Right lung (tissue), 10 donors: Measurements from ENCODE around the gene PDLIM5. TPM values are rescaled to one million over a fixed set of nuclear protein-coding genes. Genes with fewer than 3 reads are reported as not detected.
"Not testable (repeated sequence)": the region's sequence is repeated elsewhere in the genome, so short reads cannot be mapped to it uniquely, and the experiment has no call there.

Experiments used
- DNase-seq, 2 donors: peaks; one replicate each; pipeline ENCODE4 v3.0.0-alpha.2; 2013
- long read RNA-seq, 8 donors: transcript quantifications; one replicate each; lab custom pipeline, GENCODE V29; 2026
- polyA plus RNA-seq, 5 donors: library from polyadenylated mRNA; unstranded; fragments of 120-200 nt; gene quantifications; one replicate each; pipeline versions ENCODE4 v1.2.1 to v1.2.3, GENCODE V29; 2013; ENCODE audit warnings: inconsistent platforms in 1 of 5, low replicate concordance in 1 of 5; ENCODE audit not compliant: insufficient read length in 5 of 5, insufficient read depth in 1 of 5

Gene PDLIM5
- 10 to 100 TPM; 19.1 to 21.9 (median 19.3) TPM for polyA plus RNA-seq
- long read RNA-seq, donor 1, partial matches to known transcripts, result 0 of 4 reads
- long read RNA-seq, donor 1, other reads (novel, unspliced or antisense), result 0 of 4 reads
- long read RNA-seq, donor 2, full-length matches to known transcripts, result 2 of 2 reads
- long read RNA-seq, donor 2, partial matches to known transcripts, result 0 of 2 reads
- long read RNA-seq, donor 2, other reads (novel, unspliced or antisense), result 0 of 2 reads
- long read RNA-seq, donor 3, full-length matches to known transcripts, result 1 of 1 reads
- long read RNA-seq, donor 3, partial matches to known transcripts, result 0 of 1 reads
- long read RNA-seq, donor 3, other reads (novel, unspliced or antisense), result 0 of 1 reads
- long read RNA-seq, donor 4, result 0 reads
- long read RNA-seq, donor 5, partial matches to known transcripts, result 0 of 1 reads
- long read RNA-seq, donor 5, other reads (novel, unspliced or antisense), result 0 of 1 reads
- long read RNA-seq, donor 6, full-length matches to known transcripts, result 2 of 2 reads
- long read RNA-seq, donor 6, partial matches to known transcripts, result 0 of 2 reads
- long read RNA-seq, donor 6, other reads (novel, unspliced or antisense), result 0 of 2 reads
- long read RNA-seq, donor 7, partial matches to known transcripts, result 0 of 2 reads
- long read RNA-seq, donor 7, other reads (novel, unspliced or antisense), result 0 of 2 reads
- long read RNA-seq, donor 8, result 0 reads

- DNase-seq, result peak; percentile 89
Observed at GRCh38 chr4:94451695-94452475, at the start of gene PDLIM5. Gene PDLIM5 (plus strand): TSS chr4:94451942. CDS start chr4:94455289, 3,347 bp downstream.

- DNase-seq, result not testable (repeated sequence)
Observed at GRCh38 chr4:94402439-94402838, 49.3 kb upstream of the PDLIM5 start.

- no peak for DNase-seq
Observed at GRCh38 chr4:94403751-94404150, 48.0 kb upstream of the PDLIM5 start.

- peak; percentile 60 to 76 for DNase-seq
Observed at GRCh38 chr4:94406668-94407437, 44.9 kb upstream of the PDLIM5 start.

- DNase-seq, result no peak
Observed at GRCh38 chr4:94407846-94408245, 43.9 kb upstream of the PDLIM5 start.

- no peak for DNase-seq
Observed at GRCh38 chr4:94408549-94409374, 43.0 kb upstream of the PDLIM5 start.

GRCh38 chr4:94409375-94409679 lies 42.4 kb upstream of the PDLIM5 start:
- DNase-seq, result no peak

GRCh38 chr4:94409962-94410361 lies 41.8 kb upstream of the PDLIM5 start:
- DNase-seq, result no peak

- DNase-seq, result no peak
Observed at GRCh38 chr4:94410678-94411206, 41.0 kb upstream of the PDLIM5 start.

GRCh38 chr4:94411296-94411695 lies 40.4 kb upstream of the PDLIM5 start:
- no peak for DNase-seq

- DNase-seq, result no peak
Observed at GRCh38 chr4:94412019-94412657, 39.6 kb upstream of the PDLIM5 start.

GRCh38 chr4:94412658-94413038 lies 39.1 kb upstream of the PDLIM5 start:
- DNase-seq, result peak in 1 of 2 donors; percentile 20

- no peak for DNase-seq
Observed at GRCh38 chr4:94413085-94413840, 38.5 kb upstream of the PDLIM5 start.

- no peak for DNase-seq
Observed at GRCh38 chr4:94414907-94415306, 36.8 kb upstream of the PDLIM5 start.

GRCh38 chr4:94415448-94415847 lies 36.3 kb upstream of the PDLIM5 start:
- no peak for DNase-seq

GRCh38 chr4:94416335-94416734 lies 35.4 kb upstream of the PDLIM5 start:
- no peak for DNase-seq

- no peak for DNase-seq
Observed at GRCh38 chr4:94416981-94417380, 34.8 kb upstream of the PDLIM5 start.

GRCh38 chr4:94419549-94419948 lies 32.2 kb upstream of the PDLIM5 start:
- DNase-seq, result no peak

- no peak for DNase-seq
Observed at GRCh38 chr4:94419956-94420355, 31.8 kb upstream of the PDLIM5 start.
